K562 (cell line): ENCODE data around the gene HADH. TPM values are rescaled to one million over a fixed set of nuclear protein-coding genes. Genes with fewer than 3 reads are reported as not detected.

Experiments
- ATF1 ChIP-seq, 2 experiments: fragments of 450-650 bp in 1 of 2; IDR thresholded peaks; 2 replicates each; pipeline ENCODE4 v1.6.1; 2016; ENCODE audit warnings: missing compliant biosample characterization in 1 of 2, missing genetic modification characterization in 1 of 2
- CBFA2T3 ChIP-seq: fragments of 450-650 bp; IDR thresholded peaks from 2 replicates; pipeline ENCODE4 v1.6.1; 2017
- CBX2 ChIP-seq: fragments of 200-600 bp; sonication (generic); IDR thresholded peaks from one replicate; pipeline ENCODE4 v1.6.1; 2012; ENCODE audit warnings: mild to moderate bottlenecking, low read length, inconsistent platforms; ENCODE audit not compliant: insufficient read depth, poor library complexity, severe bottlenecking
- CBX8 ChIP-seq: fragments of 200-600 bp; sonication (generic); IDR thresholded peaks from 2 replicates; pipeline ENCODE4 v1.6.1; 2012; ENCODE audit warnings: borderline replicate concordance, mixed run types, low read depth, mild to moderate bottlenecking, moderate library complexity, mixed read lengths, low read length, control low read depth, inconsistent platforms; ENCODE audit not compliant: poor library complexity, severe bottlenecking; ENCODE audit errors: extremely low read depth
- CXXC5 ChIP-seq: fragments of 250-450 bp; sonication (Bioruptor Pico); IDR thresholded peaks from 2 replicates; pipeline ENCODE4 v1.8.0; 2022; ENCODE audit warnings: inconsistent platforms, mild to moderate bottlenecking, moderate library complexity
- DACH1 ChIP-seq: fragments of 450-650 bp; IDR thresholded peaks from 2 replicates; pipeline ENCODE4 v1.6.1; 2018; ENCODE audit not compliant: partially characterized antibody
- E2F1 ChIP-seq: sonication (generic); formaldehyde crosslinking; IDR thresholded peaks from 2 replicates; pipeline ENCODE4 v1.8.1; 2023; ENCODE audit warnings: mild to moderate bottlenecking, missing genetic modification reagents, moderate library complexity
- GTF3C2 ChIP-seq: IDR thresholded peaks from 3 replicates; pipeline ENCODE4 v1.6.1; 2011; ENCODE audit warnings: borderline replicate concordance, mild to moderate bottlenecking, moderate library complexity; ENCODE audit not compliant: insufficient read length; ENCODE audit errors: extremely low read depth
- MAX ChIP-seq: sonication (generic); formaldehyde crosslinking; IDR thresholded peaks from 2 replicates; pipeline ENCODE4 v1.9.0; 2022; ENCODE audit warnings: mild to moderate bottlenecking, missing genetic modification reagents
- MCM3 ChIP-seq: fragments of 450-650 bp; IDR thresholded peaks from 2 replicates; pipeline ENCODE4 v1.6.1; 2016
- NCOR1 ChIP-seq: fragments of 450-650 bp; IDR thresholded peaks from 2 replicates; pipeline ENCODE4 v1.6.1; 2016; ENCODE audit warnings: mild to moderate bottlenecking, moderate library complexity
- NFE2 ChIP-seq: IDR thresholded peaks from 2 replicates; pipeline ENCODE4 v1.6.1; 2014; ENCODE audit warnings: antibody characterized with exemption, low read depth
- NFE2L1 ChIP-seq: fragments of 450-650 bp; IDR thresholded peaks from 2 replicates; pipeline ENCODE4 v1.6.1; 2016; ENCODE audit warnings: missing genetic modification characterization, low read depth, mild to moderate bottlenecking, missing compliant biosample characterization, moderate library complexity, borderline replicate concordance
- POLR2AphosphoS5 ChIP-seq: IDR thresholded peaks from 2 replicates; pipeline ENCODE4 v1.6.1; 2011; ENCODE audit warnings: mild to moderate bottlenecking, low read depth, low read length, moderate library complexity; ENCODE audit not compliant: control insufficient read depth, insufficient read depth
- RNF2 ChIP-seq: sonication (generic); IDR thresholded peaks from 2 replicates; pipeline ENCODE4 v1.6.1; 2016
- SMARCE1 ChIP-seq: fragments of 450-650 bp; IDR thresholded peaks from 2 replicates; pipeline ENCODE4 v1.7.1; 2016; ENCODE audit warnings: mild to moderate bottlenecking
- TCF15 ChIP-seq: fragments of 250-450 bp; sonication (Bioruptor Pico); IDR thresholded peaks from 2 replicates; pipeline ENCODE4 v1.8.0; 2022; ENCODE audit warnings: moderate library complexity, mild to moderate bottlenecking, inconsistent platforms
- ZHX1 ChIP-seq: fragments of 150-350 bp; conservative IDR thresholded peaks from 2 replicates; pipeline ENCODE4 v1.6.1; 2014; ENCODE audit warnings: low read length
- ZNF311 ChIP-seq: fragments of 250-450 bp; sonication (Bioruptor Pico); IDR thresholded peaks from 2 replicates; pipeline ENCODE4 v1.4.0; 2020; ENCODE audit warnings: mild to moderate bottlenecking, moderate library complexity
- ZNF75A ChIP-seq: fragments of 450-650 bp; formaldehyde crosslinking; IDR thresholded peaks from 2 replicates; pipeline ENCODE4 v1.4.0; 2020; ENCODE audit warnings: mild to moderate bottlenecking
- polyA plus RNA-seq, 8 experiments: library from polyadenylated mRNA; depleted of rRNA in 4 of 8; stranded (reverse) in 5 of 8; unstranded in 3 of 8; fragments of >200 nt; fragmentation: Nextera tagmentation in 2 of 8; fragmentation: Illumina TruSeq in 1 of 8; extraction: Ambion mirVana in 2 of 8; extraction: Trizol in 1 of 8; gene quantifications; 2 replicates each; pipeline versions ENCODE4 v1.2.1 to v1.2.3, GENCODE V29; 2011 to 2014; ENCODE audit warnings: inconsistent platforms in 1 of 8, missing spikeins in 1 of 8
- total RNA-seq, 7 experiments: library from RNA; depleted of rRNA in 6 of 7; stranded (reverse); fragments of >200 nt in 6 of 7; fragmentation: Illumina TruSeq in 2 of 7; extraction: Trizol in 2 of 7; gene quantifications; 2 replicates each; pipeline versions ENCODE4 v1.2.1 to v1.2.3, GENCODE V29; 2011 to 2021; ENCODE audit warnings: low replicate concordance in 1 of 7

Gene HADH
- total and polyA plus RNA-seq, 9 of the 15 experiments (the other 6 are each of a cell fraction or from before 2014, with no cell fraction given), result 9.4 to 73.3 (median 32.8) TPM

- no peak for TF ChIP-seq TCF15
- TF ChIP-seq RNF2, result no peak
- TF ChIP-seq MAX (CRISPR knock-in tag), result no peak
- peak; percentile 84 for TF ChIP-seq SMARCE1
- no peak for TF ChIP-seq ZNF75A (CRISPR knock-in tag)
- peak; percentile 53; the same call in 1 of the 2 replicates for TF ChIP-seq NCOR1
- TF ChIP-seq ZNF311 (CRISPR knock-in tag), result no peak
- no peak for TF ChIP-seq GTF3C2
- no peak for TF ChIP-seq CBX8
- no peak for TF ChIP-seq ATF1 (CRISPR knock-in tag; IDR thresholded peaks at IDR 0.05)
- TF ChIP-seq ATF1 (tag; IDR thresholded peaks at IDR 0.05), result no peak
- no peak for TF ChIP-seq CBX2
- TF ChIP-seq ZHX1, result no peak
- no peak for TF ChIP-seq E2F1
- TF ChIP-seq POLR2AphosphoS5, result peak; percentile 56; the same call in 1 of the 2 replicates
- TF ChIP-seq NFE2L1 (tag), result no peak
- peak; percentile 41; the same call in 1 of the 2 replicates for TF ChIP-seq CXXC5 (CRISPR knock-in tag)
- peak; percentile 62; the same call in 1 of the 2 replicates for TF ChIP-seq NFE2
- peak; percentile 27 for TF ChIP-seq DACH1
- no peak for TF ChIP-seq MCM3
- TF ChIP-seq CBFA2T3, result peak; percentile 71
Observed at GRCh38 chr4:108044951-108045686, 55.4 kb downstream of the HADH start (continued).
